ENCODE measurements around the gene PCGF6. TPM values are rescaled to one million over a fixed set of nuclear protein-coding genes. Genes with fewer than 3 reads are reported as not detected.

PCGF6 gene, protein sequence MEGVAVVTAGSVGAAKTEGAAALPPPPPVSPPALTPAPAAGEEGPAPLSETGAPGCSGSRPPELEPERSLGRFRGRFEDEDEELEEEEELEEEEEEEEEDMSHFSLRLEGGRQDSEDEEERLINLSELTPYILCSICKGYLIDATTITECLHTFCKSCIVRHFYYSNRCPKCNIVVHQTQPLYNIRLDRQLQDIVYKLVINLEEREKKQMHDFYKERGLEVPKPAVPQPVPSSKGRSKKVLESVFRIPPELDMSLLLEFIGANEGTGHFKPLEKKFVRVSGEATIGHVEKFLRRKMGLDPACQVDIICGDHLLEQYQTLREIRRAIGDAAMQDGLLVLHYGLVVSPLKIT
- 13.5 and 16.4 TPM in 2 replicates for total RNA-seq

DNA sequence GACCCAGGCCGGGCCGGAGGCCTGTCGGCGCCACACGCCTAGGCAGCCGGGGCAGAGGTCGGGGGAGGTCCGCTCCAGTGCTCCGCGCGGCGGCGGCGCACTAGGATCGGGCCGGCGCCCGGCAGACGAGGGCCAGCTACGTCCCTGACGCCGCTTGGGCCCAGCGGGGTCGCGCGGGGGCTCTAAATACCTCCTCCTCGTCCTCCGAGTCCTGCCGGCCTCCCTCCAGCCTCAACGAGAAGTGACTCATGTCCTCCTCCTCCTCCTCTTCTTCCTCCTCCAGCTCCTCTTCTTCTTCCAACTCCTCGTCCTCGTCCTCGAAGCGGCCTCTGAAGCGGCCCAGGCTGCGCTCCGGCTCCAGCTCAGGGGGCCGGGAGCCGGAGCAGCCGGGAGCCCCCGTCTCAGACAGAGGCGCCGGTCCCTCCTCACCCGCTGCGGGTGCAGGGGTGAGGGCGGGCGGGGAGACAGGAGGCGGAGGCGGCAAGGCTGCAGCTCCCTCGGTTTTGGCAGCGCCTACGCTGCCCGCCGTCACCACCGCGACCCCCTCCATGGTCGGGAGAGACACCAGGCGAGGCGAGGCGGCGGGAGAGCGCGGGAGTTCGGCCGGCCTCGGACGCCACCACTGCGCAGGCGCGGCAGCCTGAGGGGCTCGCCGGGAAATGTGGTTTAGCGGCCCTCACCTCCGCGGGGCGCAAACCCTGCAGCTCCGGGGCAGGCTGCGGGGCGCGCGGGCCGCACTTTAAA is at the start of gene PCGF6:
Gene PCGF6, minus strand, starts transcription at position 624 of the 744 bp plus-strand sequence. Its CDS starts 74 bp downstream, at position 550.

DNA sequence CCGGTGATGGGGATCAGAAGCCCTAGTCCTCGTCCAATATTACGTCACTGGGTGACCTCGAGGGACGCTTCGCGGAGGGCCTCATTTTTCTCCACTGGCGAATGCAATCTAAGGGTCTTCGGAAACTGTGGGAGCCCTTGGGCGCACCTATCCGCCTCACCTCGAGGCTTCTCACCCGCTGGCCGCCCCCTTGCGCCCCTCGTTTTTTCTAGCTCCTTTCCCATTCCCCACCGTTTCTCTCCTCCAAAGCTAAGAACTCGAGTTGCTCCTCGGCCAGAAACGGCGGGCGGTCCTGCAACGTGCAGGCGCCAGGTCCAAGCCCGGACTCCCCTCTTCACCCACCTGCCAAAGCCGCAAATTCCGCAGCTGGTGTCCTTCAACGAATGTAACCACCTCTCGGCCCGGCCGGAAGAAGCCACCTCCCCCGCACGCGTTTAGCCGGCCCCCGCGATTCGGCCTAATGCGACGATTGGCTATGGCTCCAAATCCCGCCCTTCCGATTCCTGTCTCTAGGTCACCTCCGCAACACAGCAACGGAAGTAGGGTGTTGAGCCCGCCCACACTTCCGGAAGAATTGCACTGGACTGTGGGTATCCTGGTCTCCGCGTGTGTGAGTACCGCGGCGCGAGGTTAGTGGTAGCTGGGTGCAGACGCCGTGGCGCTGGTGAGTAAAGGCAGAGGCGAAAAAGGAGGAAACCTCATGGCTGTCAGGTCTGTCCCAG is 45.3 kb upstream of the PCGF6 start, which contains the start of the genes ATP5MK and PDCD11:
Gene ATP5MK, minus strand, starts transcription at position 409 of the 722 bp plus-strand sequence. CDS start 4,018 bp downstream, outside the sequence.
Gene PDCD11, plus strand, starts transcription at position 560 of the 722 bp plus-strand sequence. CDS start 1,801 bp downstream, outside the sequence.

DNA sequence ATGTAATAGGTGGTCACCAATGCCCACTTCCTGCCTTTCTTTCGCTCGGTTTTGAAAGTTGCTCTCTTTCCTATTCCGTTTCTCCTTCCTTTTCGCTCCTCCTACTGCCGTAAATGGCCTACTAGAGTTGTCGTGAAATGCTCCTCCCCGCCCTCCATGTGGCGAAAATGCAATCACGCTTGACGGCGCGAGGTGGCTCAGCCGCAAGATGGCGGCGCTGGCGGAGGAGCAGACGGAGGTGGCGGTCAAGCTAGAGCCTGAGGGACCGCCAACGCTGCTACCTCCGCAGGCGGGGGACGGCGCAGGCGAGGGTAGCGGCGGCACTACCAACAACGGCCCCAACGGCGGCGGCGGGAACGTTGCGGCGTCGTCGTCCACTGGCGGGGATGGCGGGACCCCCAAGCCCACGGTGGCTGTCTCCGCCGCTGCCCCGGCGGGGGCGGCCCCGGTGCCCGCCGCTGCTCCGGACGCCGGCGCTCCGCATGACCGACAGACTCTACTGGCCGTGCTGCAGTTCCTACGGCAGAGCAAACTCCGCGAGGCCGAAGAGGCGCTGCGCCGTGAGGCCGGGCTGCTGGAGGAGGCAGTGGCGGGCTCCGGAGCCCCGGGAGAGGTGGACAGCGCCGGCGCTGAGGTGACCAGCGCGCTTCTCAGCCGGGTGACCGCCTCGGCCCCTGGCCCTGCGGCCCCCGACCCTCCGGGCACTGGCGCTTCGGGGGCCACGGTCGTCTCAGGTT is 17.0 kb upstream of the PCGF6 start, which contains the start of gene TAF5:
Gene TAF5, plus strand, starts transcription at position 195 of the 737 bp plus-strand sequence. Its CDS starts 14 bp downstream, at position 209.

DNA sequence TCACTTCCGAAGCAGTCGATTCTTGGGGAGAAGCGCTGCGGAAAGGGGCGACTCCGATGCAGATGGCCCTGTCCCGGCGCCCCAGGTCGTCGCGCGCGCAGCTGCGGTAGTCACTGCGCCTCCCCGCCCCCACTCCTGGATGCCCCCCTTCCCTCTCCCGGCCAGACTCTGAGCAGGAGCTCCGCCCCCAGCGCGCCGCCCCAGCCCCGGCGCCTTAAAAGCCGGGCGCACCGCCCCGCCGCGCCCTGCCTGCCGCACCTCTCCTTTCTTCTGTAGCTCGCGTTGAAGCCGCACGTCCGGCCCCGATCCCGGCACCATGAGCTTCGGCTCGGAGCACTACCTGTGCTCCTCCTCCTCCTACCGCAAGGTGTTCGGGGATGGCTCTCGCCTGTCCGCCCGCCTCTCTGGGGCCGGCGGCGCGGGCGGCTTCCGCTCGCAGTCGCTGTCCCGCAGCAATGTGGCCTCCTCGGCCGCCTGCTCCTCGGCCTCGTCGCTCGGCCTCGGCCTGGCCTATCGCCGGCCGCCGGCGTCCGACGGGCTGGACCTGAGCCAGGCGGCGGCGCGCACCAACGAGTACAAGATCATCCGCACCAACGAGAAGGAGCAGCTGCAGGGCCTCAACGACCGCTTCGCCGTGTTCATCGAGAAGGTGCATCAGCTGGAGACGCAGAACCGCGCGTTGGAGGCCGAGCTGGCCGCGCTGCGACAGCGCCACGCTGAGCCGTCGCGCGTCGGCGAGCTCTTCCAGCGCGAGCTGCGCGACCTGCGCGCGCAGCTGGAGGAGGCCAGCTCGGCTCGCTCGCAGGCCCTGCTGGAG is 73.8 kb downstream of the PCGF6 start, which contains the start of gene INA:
Gene INA, plus strand, starts transcription at position 243 of the 817 bp plus-strand sequence. Its CDS starts 74 bp downstream, at position 317.

Other genes with a start within 250 kb of the PCGF6 start
- gene NT5C2, start 157.9 kb downstream of the PCGF6 start, total RNA-seq: 159 and 173 TPM in 2 replicates
- gene RPEL1, start 105.3 kb downstream of the PCGF6 start, total RNA-seq: under 0.01 and 0.14 TPM in 2 replicates
- gene INA, start 74.0 kb downstream of the PCGF6 start, total RNA-seq: 0.07 and 0.34 TPM in 2 replicates
- 5.0 and 6.2 TPM in 2 replicates for gene TAF5, start 16.8 kb upstream of the PCGF6 start, total RNA-seq
- gene ATP5MK, start 45.3 kb upstream of the PCGF6 start, total RNA-seq: 96.7 and 130 TPM in 2 replicates
- gene PDCD11, start 45.5 kb upstream of the PCGF6 start, total RNA-seq: 68.7 and 86.9 TPM in 2 replicates
- under 0.01 and 1.3 TPM in 2 replicates for gene CALHM2, start 101.2 kb upstream of the PCGF6 start, total RNA-seq
- gene CALHM1, start 107.8 kb upstream of the PCGF6 start, total RNA-seq: not detected in 2 replicates
- gene CALHM3, start 128.1 kb upstream of the PCGF6 start, total RNA-seq: not detected in 2 replicates
- 1.6 and 2.7 TPM in 2 replicates for gene NEURL1, start 142.6 kb upstream of the PCGF6 start, total RNA-seq

Measured in nasal cavity respiratory epithelium epithelial cell of viscerocranial mucosa (primary cell).